GM10248 (cell line): ENCODE data around the gene RPL37A.

Source experiments
- CTCF ChIA-PET: fragments of 300-600 bp; sonication (Branson Sonifier 250); formaldehyde crosslinking; extraction: SDS; loops from one replicate; lab custom pipeline; 2021; ENCODE audit warnings: antibody characterized with exemption; lab: Yijun Ruan, JAX
- POLR2A ChIA-PET: fragments of 350-650 bp; sonication (Branson Sonifier 250); formaldehyde crosslinking; extraction: SDS; loops from one replicate; lab custom pipeline; 2020; ENCODE audit warnings: antibody characterized with exemption; lab: Yijun Ruan, JAX
- DNase-seq: peaks from one replicate; pipeline ENCODE4 v3.0.0; 2012; ENCODE audit errors: extremely low spot score
- TF ChIP-seq, protein P1 (sequence below): IDR thresholded peaks from 2 replicates; pipeline ENCODE4 v1.5.1; 2012; ENCODE audit warnings: mild to moderate bottlenecking, low read depth; ENCODE audit errors: extremely low read depth, missing control alignments, control extremely low read depth

Gene RPL37A

DNA sequence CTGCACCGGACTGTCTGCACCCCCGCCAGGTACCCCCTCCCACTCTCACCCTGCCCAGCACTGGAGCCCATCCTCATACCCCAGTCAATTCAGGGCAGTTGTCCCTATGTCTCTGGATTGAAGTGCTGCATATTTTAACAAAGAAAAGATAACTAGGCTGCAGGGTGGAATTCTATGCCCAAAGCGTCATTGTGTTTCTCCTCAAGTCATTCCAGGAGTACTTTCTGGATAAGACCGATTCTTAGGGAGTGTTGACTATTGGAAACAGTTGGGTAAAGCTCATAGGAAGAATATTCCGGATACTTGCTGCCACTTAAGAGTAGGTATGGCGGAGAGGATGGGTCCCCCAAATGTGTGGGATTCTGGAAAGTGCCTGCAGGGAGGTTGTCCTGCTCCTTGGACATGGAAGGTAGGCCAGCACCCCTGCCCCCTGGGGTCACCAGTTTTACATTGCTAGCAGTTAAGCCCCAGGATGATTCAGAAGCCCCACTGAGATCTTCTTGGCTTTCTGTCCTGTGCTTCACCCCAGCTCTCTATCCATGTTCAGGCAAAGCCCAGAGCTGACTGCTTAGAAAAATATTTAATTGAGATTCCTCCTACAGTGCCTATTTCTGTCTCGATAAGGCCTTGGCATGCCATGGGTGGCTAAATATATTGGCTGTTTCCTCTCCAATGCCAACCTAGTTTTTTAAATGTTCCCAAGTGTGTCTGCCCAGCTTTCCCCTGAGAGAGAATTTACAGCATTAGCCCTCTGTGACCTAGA lies 48.2 kb downstream of the RPL37A start:
- CTCF ChIA-PET, result interaction anchor here (0.7 kb wide), 1 partner anchor 84 kb away, joined by 3 read pairs; no protein-coding TSS in a partner anchor
- TF ChIP-seq, protein P1, sequence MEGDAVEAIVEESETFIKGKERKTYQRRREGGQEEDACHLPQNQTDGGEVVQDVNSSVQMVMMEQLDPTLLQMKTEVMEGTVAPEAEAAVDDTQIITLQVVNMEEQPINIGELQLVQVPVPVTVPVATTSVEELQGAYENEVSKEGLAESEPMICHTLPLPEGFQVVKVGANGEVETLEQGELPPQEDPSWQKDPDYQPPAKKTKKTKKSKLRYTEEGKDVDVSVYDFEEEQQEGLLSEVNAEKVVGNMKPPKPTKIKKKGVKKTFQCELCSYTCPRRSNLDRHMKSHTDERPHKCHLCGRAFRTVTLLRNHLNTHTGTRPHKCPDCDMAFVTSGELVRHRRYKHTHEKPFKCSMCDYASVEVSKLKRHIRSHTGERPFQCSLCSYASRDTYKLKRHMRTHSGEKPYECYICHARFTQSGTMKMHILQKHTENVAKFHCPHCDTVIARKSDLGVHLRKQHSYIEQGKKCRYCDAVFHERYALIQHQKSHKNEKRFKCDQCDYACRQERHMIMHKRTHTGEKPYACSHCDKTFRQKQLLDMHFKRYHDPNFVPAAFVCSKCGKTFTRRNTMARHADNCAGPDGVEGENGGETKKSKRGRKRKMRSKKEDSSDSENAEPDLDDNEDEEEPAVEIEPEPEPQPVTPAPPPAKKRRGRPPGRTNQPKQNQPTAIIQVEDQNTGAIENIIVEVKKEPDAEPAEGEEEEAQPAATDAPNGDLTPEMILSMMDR, result no peak
- POLR2A ChIA-PET, result no interaction called here
- no peak for DNase-seq

DNA sequence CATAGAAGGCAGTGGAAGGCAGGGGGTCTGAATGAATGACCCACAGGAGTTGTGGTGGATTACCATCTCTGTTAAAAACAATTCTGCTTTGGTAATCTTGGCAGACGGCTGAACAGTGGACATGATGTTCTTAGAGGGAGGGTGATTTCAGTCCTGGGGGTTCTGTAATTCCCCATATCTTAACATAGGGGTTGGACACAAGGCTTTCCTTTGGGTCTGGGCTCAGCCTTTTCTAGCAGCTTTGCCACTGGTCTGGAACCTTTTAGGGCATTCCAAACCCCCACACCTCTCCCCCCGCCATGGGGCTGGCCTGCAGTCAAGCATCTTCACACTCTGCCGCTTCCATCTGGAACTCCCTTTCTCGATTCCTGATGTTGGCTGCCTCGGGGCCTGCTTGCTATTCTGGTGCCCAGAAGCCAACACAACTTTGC lies 50.3 kb downstream of the RPL37A start:
- TF ChIP-seq, protein P1, result no peak
- ChIA-PET POLR2A (no interaction called here), CTCF (no interaction called here)
- no peak for DNase-seq

GRCh38 chr2:216549926-216550690 lies 51.5 kb downstream of the RPL37A start:
- TF ChIP-seq, protein P1, result no peak
- no peak for DNase-seq
- POLR2A ChIA-PET, result no interaction called here
- CTCF ChIA-PET, result interaction anchor here (0.7 to 1.3 kb wide), 3 partner anchors 10 to 117 kb away, joined by 3 to 4 read pairs (median 3); no protein-coding TSS in a partner anchor

GRCh38 chr2:216551234-216552068 lies 52.8 kb downstream of the RPL37A start:
- POLR2A ChIA-PET, result no interaction called here
- TF ChIP-seq, protein P1, result no peak
- DNase-seq, result no peak
- CTCF ChIA-PET, result interaction anchor here (1.3 kb wide), 1 partner anchor 116 kb away, joined by 4 read pairs; no protein-coding TSS in a partner anchor

DNA sequence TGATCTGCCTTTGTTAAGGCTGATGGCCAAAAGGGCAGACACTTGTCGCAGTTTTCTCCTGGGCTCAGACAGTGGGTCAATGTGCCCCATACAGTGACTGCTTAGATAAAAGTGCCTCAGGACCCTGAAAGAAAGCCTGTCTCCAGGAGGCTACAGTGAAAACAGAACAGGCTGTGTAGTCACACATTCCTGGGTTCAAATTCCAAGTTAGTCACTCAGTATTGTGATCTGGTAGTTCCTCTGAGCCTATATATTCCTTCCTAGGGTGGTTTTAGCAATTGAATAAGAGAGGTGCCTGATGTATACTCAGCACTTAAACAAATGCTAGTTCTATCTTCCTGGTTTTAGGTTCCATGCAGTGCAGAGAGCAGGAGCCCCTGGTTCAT lies 54.4 kb downstream of the RPL37A start:
- TF ChIP-seq, protein P1, result no peak
- CTCF ChIA-PET, result no interaction called here
- no peak for DNase-seq

More for the DNA sequence above, 54.4 kb downstream of the RPL37A start:
- POLR2A ChIA-PET, result no interaction called here
